GM15510 (cell line): ENCODE results near the gene KLHL26.

Experiments
- POLR2A ChIP-seq: IDR thresholded peaks from 3 replicates; pipeline ENCODE4 v1.6.1; 2011; ENCODE audit warnings: borderline replicate concordance; ENCODE audit not compliant: insufficient read length; ENCODE audit errors: extremely low read depth

Gene KLHL26, protein sequence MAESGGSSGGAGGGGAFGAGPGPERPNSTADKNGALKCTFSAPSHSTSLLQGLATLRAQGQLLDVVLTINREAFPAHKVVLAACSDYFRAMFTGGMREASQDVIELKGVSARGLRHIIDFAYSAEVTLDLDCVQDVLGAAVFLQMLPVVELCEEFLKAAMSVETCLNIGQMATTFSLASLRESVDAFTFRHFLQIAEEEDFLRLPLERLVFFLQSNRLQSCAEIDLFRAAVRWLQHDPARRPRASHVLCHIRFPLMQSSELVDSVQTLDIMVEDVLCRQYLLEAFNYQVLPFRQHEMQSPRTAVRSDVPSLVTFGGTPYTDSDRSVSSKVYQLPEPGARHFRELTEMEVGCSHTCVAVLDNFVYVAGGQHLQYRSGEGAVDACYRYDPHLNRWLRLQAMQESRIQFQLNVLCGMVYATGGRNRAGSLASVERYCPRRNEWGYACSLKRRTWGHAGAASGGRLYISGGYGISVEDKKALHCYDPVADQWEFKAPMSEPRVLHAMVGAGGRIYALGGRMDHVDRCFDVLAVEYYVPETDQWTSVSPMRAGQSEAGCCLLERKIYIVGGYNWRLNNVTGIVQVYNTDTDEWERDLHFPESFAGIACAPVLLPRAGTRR

DNA sequence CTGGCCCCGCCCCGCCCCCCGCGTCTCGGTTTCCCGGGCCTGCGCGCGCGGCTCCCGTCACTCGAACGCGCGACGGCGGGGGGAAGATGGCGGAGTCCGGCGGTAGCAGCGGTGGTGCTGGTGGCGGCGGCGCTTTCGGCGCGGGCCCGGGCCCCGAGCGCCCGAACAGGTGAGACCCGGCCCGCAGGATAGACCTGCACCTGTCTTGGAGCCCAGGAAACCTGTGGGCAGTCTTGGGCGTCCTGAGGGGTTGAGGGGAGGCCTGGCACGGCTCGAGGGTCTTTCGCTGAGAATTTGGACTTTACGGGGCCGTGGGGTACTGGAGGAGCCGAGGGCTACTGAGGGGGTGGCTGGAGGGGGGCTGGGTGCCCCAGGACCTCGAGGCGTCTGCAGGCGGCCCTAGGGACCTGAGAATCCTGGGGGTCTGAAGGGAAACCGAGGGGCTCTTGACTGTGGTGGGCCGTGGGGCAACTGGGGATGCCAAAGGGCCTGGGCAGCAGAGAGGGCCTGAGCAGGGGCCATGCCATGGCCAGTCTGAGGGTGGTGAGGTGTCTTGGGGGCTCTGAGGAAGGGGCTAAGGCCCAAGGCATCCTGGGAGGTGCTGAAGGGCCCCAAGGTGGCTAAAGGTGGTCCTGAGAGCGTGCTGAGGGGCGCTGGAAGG is at the start of gene KLHL26:
Gene KLHL26 (plus strand): TSS at position 60 of the 661 bp plus-strand sequence. CDS start 27 bp downstream, at position 87.
- TF ChIP-seq POLR2A, result peak; percentile 73

DNA sequence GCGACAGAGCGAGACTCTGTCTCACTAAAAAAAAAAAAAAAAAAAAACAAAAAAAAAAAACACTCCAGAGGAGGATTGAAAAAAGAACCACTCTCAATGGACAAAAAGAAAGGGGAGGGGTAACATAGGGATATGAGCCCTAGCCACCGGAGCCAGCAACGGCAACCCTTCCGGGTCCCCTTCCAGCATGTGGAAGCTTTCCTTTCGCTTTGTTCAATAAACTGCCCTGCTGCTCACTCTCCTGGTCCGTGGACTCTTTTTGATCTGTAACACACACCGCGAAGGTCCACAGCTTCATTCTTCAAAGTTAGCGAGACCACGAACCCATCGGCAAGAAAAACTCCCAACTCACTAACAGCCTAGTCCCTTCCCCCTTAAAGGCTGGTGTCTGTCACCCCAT is 49.3 kb upstream of the KLHL26 start:
- no peak for TF ChIP-seq POLR2A

DNA sequence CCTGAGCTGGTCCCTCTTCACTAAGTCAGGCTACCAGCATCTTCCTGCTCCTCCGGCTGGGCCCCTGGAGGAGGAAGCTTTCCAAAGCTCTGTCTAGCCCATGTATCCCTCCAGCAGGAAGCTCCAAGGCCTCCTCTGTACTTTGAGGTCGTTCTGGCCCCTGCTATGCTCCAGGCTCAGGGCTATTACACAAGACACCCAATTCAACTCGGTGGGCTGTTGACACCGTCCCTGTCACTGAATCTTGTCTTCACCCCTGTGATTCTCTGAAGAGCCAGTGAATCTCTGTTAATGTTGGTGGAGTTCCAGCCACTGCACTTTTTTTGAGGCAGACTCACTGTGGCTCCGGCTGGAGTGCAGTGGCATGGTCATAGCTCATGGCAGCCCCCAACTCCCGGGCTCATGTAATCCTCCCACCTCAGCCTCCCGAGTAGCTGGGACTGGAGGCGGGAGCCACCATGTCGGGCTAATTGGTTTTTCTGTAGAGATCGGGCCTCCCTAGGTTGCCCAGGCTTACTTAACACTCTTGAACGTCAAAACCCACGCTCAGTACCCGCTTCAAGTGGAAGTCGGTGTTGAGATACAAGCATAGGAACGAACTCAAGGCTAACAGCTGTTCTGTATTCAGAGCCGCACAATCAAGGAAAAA is 48.7 kb upstream of the KLHL26 start:
- no peak for TF ChIP-seq POLR2A

DNA sequence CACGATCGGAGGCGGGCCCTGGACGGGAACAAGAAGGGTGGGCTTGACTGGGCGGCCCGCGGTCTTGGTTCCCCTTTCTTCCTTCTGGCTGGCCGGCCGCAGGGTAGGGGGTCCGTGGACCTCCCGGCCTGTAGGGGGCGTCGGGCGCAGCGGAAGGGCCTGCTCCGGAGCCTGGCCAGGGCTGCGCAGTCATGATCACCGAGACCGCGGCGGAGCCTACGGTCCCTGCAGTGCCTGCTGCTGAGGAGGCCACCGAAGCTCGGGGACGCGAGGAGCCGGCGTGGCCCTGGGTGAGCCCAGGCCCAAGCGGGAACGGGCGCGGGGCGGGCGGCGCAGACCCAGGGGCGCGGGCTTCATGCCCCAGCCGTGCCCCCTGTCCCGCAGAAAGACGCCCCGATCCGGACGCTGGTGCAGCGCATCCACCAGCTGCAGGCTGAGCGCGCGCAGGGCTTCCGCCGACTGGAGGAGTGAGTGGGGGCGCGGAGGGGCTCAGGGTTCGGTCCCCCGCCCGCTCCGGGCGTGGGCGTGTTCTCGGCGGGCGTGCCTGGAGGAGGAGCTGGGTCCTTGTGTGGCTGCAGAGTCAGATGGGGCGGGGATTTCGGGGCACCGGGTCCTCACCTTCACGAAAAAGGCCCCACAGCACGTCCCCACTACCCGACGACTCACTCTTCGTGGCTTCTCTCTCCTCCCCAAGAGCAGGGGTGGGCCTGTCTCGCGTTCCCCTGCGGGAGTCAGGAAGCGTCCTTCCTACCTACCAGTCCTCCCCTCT is 48.0 kb upstream of the KLHL26 start, which contains the start of gene REX1BD:
Gene REX1BD (plus strand): TSS at position 188 of the 769 bp plus-strand sequence. CDS start 4 bp downstream, at position 192.
- peak; percentile 89 for TF ChIP-seq POLR2A

DNA sequence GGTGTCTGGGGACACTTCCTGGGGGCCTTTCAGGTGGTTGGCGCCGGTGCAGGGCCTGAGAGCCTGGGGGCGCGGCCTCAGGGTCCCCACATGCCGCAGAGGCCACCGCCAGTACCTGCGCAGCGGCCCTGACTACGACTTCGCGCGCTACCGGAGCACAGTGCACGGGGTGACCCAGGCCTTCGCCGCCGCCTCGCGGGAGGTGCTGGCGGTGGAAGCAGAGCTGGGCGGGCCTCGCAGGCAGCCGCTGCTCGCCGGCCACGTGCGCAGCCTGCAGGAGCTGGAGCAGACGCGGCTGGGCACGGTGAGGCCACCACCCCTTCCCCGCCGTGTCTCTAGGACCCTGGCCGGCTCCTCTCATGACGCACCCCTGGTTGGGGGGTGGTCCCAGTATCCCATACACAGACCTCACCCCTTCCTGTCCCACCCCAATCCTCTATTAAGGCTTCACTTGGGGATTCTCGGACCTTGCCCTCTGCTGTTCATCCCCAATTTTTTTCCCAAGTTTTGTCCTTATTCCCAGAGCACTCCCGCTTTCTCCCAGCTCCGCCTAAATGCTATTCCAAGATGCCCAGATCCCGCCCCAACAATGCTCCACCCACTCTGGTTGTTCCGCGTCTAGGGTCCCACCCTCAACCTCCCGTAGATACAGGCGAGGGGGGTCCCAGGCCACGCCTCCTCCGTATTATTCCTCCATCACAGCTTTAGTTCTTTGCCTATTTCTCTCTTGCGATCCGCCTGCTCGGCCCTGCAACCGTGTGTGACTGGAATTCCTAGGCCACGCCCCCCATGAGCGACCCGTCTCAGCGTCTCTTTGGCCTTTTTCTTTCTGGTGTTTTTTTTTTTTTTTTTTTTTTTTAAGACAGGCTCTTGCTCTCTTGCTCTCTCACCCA is 47.2 kb upstream of the KLHL26 start:
- TF ChIP-seq POLR2A, result no peak

DNA sequence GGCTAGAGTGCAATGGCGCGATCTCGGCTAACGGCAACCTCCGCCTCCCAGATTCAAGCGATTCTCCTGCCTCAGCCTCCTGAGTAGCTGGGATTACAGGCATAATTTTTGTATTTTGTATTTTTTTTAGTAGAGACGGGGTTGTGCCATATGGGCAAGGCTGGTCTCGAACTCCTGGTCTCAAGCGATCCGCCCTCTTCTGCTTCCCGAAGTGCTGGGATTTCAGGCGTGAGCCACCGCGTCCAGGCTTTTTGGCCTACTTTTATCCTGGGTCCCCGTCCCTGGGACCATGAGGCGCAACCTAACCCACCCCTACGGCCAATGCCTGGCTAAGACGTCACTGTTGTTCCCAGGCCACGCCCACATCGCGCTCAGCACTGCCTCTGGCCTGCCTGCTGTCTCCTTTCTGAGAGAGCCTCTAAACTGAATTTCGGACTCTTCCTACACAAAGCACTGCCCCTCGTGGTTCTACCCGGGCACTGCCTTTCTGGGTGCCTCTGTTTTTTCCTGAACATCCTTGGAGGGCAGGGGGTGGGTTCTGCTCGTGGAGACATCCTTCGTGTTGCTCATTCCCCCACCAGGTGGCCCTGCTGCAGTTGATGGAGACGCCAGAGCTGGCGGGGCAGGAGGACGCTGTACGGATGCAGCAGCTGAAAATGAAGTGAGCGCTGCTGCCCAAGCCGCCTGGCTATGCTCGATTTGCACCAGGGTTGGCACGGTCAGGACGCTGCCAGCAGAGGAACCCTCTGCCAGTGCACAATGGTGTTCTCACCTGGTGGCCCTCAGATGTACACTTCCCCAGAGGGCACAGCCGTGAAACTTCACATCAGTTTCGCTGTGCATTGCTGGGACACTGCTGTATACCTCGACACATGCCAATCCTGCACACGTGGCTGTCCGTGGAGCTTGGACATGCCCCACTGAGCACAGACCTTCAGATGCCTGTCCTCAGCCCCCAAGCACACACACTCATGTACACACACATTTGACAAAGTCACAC is 46.3 kb upstream of the KLHL26 start:
- TF ChIP-seq POLR2A, result no peak

DNA sequence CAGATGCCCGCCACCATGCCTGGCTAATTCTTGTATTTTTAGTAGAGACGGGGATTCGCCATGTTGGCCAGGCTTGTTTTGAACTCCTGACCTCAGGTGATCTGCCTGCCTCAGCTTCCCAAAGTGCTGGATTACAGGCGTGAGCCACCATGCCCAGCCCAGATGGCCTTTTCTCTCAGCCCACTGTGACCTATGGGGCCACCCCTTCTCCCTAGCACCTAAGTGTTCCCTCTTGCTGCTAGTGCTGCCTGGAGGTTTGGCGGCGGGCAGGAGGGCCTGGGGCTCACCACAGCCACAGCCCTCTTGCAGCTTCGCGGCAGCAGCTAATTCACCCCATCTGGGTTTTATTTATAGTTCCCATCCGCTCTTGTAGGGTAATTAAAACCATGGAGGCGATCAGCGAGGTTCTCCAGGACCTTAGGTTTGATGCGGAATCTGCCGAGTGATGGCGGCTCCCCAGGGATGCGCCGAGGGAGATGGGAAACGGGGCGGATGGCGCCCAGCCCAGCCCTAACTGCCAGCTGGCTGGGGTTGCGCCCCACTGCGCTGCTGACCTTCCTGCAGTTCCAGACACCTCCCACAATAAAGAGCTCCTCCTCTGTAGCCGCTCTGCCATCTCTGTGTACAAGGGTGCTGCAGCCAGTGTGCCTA is 45.0 kb upstream of the KLHL26 start:
- TF ChIP-seq POLR2A, result no peak

DNA sequence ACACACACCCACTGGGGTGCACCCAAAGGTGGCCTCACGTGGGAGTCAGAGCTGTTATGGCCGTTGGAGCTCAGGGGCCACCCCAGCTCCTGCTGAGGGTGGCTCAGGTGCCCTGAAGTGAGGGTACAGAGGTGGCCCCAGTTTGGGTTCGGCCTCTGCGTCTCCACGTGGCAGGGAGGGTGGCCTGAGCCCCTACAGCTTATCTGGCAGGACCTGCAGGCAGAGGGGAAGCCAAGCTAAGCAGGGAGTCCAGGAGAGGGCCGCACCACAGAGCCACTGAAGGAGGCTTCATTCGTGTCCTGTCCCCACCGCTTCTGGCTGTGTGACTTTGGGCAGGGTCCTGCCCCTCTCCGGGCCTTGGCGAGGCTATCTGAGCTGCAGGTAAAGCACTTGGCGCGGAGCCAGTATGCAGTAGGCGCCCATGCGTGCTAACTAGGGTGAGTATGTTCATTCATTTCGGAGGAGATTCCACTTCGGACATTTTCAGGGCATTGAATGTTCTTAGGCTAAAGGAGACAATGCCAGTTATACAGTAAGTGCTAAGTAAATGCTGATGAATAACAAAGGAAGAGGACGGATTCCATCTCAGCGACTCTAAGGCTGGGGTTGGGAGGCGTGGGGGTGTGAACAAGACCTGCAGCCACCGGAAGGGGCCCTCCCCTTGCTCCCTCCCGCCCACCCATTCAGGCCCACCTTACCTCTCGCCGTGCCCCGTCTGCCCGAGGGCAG is 43.3 kb upstream of the KLHL26 start:
- TF ChIP-seq POLR2A, result no peak

DNA sequence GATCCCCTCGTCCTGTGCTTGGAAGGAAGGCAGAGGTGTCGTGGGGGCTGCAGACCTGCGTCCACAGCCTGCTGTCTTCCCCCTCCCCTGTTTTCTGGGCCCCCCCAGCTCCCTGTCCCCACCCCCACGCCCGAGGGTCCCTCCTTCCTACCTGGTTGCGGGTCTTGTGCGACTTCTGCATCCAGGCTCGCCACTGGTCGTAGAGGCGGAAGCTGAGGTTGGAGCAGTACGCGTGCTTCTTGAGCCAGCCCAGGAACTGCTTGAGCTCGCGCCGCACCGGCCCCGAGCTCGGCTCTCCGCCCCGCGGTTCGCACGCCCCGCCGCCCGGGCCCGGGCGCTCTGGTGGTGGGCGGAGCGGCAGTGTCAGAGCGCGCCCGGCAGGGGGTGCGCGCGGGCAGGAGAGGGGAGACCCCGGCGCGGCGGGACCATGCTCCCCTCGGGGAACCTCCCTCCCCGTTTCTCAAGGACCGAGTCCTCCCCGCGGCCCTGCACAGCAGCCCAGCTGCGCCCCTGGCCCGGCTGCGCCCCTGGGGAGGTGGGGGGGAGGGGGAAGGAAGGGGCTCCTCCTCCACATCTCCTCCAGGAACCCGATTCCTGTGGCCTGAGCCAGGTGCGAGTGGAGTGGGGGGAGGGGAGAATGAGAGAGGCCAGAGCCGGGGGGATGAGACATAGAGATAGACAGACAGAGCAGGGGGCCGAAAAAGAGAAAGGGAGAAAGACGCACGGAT is 42.6 kb upstream of the KLHL26 start:
- no peak for TF ChIP-seq POLR2A

DNA sequence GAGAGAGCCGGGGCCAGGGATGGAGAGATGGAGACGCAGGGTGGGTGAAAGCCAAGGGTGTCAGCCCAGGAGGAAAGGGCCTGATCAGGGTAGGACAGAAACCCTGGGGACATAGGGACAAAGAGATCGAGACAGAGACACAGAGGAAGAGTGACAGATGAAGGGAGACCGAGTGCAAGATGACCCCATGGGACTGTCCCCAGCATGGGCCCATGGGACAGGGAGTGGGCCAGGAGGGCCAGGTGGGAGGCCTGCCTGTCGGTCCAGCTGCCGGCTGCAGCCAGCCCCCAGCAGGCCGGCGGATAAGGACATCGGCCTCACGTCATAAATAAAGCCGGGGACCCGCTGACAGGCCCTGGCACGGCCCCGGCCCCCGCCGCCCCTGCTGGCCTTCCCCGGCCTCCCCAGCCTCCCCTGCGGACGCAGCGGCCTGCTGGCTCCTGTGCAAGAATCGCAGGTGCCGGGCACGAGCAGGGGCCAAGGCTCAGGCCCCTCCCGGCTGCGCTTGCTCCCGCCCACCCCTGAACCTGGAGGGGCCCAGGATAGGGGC is 41.9 kb upstream of the KLHL26 start:
- no peak for TF ChIP-seq POLR2A
